ENCODE results near the gene TIA1.
"Not testable (repeated sequence)": the region's sequence is repeated elsewhere in the genome, so short reads cannot be mapped to it uniquely, and the experiment has no call there.

TIA1 gene, protein sequence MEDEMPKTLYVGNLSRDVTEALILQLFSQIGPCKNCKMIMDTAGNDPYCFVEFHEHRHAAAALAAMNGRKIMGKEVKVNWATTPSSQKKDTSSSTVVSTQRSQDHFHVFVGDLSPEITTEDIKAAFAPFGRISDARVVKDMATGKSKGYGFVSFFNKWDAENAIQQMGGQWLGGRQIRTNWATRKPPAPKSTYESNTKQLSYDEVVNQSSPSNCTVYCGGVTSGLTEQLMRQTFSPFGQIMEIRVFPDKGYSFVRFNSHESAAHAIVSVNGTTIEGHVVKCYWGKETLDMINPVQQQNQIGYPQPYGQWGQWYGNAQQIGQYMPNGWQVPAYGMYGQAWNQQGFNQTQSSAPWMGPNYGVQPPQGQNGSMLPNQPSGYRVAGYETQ

GRCh38 chr2:70248181-70248847 is at the start of gene TIA1:
TIA1 (minus strand) TSS chr2:70248628; CDS start chr2:70248430, 198 bp downstream.
- DNase-seq, result peak; percentile 99

GRCh38 chr2:70297828-70298227 is 49.4 kb upstream of the TIA1 start:
- DNase-seq, result not testable (repeated sequence)

GRCh38 chr2:70283500-70284191 is 35.2 kb upstream of the TIA1 start:
- no peak for DNase-seq

DNA sequence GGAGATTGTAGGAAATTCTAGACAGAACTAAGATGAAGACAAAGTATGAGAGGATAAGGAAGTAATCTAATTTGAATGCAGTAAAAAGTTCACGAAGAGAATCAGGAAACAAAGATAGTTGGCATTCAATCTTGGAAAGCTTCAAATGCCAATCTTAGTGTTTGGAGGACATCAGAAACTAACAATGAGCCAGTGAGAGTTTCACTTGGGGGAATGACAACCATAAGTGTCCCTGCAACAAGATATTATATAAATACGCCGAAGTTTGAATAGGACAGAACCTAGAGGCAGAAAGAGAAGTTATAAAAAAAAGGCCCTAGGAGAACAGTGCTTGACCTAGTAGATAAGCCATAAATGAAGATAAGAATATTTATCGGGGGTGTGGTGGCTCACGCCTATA is 34.0 kb upstream of the TIA1 start:
- no peak for DNase-seq

DNA sequence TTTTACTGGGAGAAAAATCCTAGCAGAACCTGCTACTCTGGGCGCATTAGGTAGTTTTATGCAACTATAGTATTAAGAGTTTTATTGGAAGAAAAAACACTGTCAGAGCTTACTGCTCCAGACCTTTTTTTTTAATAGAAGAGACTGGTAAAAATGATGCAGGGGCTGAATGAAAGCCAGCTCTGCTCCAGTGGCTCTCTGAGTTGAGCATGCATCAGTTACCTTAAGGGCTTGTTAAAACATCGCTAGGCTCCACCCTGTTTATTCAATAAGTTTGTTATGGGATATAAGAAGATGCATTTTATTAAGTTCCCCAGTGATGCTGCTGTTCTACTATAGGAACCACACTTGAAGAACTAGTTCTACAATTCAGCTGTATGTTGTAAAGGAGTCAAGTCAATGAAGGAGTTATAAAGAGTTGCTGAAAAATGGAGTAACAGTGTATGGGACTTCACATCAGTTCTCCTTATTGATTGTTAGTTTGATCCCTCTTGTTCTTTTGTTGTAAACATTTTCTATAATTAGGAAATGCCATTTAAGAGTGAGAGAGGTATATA is 31.9 kb upstream of the TIA1 start:
- DNase-seq, result no peak

GRCh38 chr2:70270323-70270722 is 21.9 kb upstream of the TIA1 start:
- no peak for DNase-seq

DNA sequence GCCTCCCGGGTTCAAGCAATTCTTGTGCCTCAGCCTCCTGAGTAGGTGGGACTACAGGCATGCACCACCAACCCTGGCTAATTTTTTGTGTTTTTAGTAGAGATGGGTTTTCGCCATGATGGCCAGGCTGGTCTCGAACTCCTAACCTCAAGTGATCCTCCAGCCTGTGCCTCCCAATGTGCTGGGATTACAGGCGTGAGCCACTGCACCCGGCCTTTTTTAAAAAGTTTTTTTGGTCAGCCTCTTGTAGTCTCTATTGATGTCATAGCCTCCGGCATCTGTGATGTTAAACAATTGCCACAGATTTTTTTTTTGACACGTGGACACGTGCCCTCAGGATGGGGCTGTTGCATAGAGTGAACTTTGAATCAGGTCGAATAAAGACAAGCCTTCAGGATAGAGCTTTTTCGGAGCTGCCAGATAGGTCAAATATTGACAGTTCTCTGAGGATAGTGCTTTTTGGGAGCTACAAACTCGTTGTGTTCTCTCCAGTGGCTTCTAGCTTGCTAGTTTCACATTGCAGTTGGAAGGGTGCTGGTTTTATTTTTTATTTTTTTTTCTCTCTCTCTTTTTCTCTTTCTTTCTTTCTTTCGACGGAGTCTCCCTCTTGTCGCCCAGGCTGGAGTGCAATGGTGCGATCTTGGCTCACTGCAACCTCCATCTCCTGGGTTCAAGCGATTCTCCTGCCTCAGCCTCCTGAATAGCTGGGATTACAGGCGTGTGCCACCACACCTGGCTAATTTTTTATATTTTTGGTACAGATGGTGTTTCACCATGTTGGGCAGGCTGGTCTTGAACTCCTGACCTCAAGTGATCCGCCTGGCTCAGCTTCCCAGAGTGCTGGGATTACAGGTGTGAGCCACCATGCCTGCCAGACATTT is 21.2 kb upstream of the TIA1 start:
- DNase-seq, result not testable (repeated sequence)

- DNase-seq, result not testable (repeated sequence)
These were observed 18.5 kb upstream of the TIA1 start for GRCh38 chr2:70266925-70267324.

DNA sequence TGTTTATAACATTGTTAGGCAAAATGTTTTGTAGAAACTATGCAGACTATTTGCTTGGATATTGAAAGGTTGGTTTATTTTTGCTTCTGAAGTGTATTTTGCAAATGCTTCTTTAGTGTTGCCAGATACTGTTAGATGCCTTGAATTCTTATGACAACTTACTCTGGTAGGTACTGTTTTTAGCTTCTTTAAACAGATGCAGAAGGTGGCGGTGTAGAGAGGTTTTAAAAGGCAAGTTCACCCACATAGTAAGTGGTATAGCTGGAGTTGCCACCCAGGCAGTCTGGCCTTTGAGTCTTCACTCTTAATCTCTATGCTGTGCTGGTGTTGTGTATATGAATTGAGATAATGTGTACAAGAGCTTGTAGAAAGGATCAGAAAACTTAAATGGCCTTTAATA is 13.1 kb upstream of the TIA1 start:
- no peak for DNase-seq

DNA sequence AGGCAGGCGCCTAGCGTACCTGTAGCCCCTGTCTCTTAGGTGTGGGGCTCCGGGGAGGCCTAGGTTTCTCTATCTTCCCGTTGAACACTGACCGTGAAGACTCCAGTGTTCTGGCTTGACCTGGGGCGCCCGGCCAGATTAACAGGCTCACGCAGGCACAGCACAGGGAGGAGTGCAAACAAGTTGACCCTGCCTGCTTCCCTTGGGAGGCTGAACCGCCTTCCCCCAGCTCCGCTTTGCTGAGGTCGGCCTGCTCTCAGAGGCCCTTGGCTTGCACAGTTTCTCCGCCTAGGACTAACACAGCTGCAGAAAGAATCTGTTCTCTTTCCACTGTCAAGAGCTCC is 10.1 kb upstream of the TIA1 start:
- DNase-seq, result no peak

GRCh38 chr2:70255637-70256314 is 7.3 kb upstream of the TIA1 start:
- no peak for DNase-seq

GRCh38 chr2:70250434-70250833 is 2.0 kb upstream of the TIA1 start:
- no peak for DNase-seq

- DNase-seq, result no peak
These were observed 856 bp downstream of the TIA1 start for GRCh38 chr2:70247364-70248180.

- DNase-seq, result no peak
These were observed 4.4 kb downstream of the TIA1 start for GRCh38 chr2:70243806-70244584.

DNA sequence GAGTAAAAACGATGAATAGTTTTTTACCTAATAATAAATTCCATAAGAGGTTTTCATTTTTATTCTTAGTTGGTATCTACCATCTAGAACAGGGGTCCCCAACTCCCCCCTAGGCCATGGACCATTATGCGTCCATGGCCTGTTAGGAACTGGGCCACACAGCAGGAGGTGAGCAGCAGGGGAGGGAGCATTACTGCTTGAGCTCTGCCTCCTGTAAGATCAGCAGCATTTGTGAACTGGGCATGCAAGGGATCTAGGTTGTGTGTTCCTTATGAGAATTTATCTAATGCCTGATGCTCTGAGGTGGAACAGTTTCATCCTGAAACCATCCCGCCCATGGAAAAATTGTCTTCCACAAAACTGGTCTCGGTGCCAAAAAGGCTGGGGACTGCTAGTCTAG is 5.9 kb downstream of the TIA1 start:
- DNase-seq, result no peak

- DNase-seq, result no peak
These were observed 7.1 kb downstream of the TIA1 start for GRCh38 chr2:70241340-70241739.

DNA sequence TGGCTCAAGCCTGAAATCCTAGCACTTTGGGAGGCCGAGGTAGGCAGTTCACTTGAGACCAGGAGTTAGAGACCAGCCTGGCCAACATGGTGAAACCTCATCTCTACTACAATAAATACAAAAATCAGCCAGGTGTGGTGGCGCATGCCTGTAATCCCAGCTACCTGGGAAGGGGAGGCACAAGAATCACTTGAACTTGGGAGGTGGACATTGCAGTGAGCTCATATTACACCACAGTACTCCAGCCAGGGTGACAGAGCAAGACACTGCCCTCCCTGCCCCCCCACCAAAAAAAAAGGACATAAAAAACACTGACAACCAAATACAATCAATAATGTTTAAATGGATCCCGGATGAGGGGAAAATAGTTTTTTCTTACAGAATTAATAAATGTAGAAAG is 7.8 kb downstream of the TIA1 start:
- DNase-seq, result no peak

GRCh38 chr2:70233926-70234325 is 14.5 kb downstream of the TIA1 start:
- no peak for DNase-seq

DNA sequence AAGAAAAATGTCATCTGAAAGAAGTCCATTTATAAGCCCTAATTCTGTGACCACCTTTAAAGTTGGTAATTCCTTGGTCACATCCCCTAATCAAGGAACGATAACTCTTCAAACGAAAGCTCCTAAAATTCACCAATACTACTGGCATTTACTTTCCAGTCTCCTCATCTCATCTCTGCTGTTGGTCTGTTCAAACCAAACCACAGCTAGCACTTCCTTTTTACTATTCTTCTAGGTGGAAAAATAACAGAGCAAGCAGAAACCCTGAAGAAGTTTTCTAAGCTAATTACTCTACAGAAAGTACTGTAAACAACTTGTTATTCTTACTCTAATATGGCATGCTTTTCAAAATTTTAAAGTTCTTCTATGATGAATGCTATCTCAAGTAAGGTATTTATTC is 21.6 kb downstream of the TIA1 start:
- no peak for DNase-seq

- DNase-seq, result not testable (repeated sequence)
These were observed 25.1 kb downstream of the TIA1 start for GRCh38 chr2:70223305-70223704.
